OCI-LY1 (cell line): ENCODE measurements around the gene SLC8A1.

ENCODE experiments used
- H2AFZ ChIP-seq: fragments of 200-600 bp; sonication (generic), shearing (Covaris generic); 2 replicates; pipeline ENCODE4 v1.6.0; 2014; ENCODE audit warnings: antibody characterized with exemption, mild to moderate bottlenecking, low read length
- H3F3A ChIP-seq: fragments of 200-600 bp; sonication (generic), shearing (Covaris generic); 2 replicates; pipeline ENCODE4 v1.6.0; 2014; ENCODE audit warnings: mild to moderate bottlenecking, antibody characterized with exemption, low read length, moderate library complexity; ENCODE audit not compliant: insufficient read depth
- H3K27ac ChIP-seq: fragments of 200-600 bp; sonication (generic); 2 replicates; pipeline ENCODE4 v1.5.1; 2014; ENCODE audit warnings: low read length, mixed run types, mild to moderate bottlenecking, low read depth; ENCODE audit not compliant: poor library complexity, severe bottlenecking
- H3K27me3 ChIP-seq: fragments of 200-600 bp; sonication (generic); 2 replicates; pipeline ENCODE4 v1.6.0; 2014; ENCODE audit warnings: antibody characterized with exemption, mild to moderate bottlenecking, low read length, moderate library complexity; ENCODE audit not compliant: insufficient read depth
- H3K36me3 ChIP-seq: fragments of 200-600 bp; sonication (generic); 2 replicates; pipeline ENCODE4 v1.6.1; 2014; ENCODE audit warnings: mild to moderate bottlenecking, antibody characterized with exemption, low read length, moderate library complexity, mixed read lengths; ENCODE audit not compliant: insufficient read depth
- H3K4me1 ChIP-seq: fragments of 200-600 bp; sonication (generic); 2 replicates; pipeline ENCODE4 v1.5.1; 2014; ENCODE audit warnings: mild to moderate bottlenecking, low read length, moderate library complexity; ENCODE audit not compliant: insufficient read depth, severe bottlenecking
- H3K4me2 ChIP-seq: fragments of 200-600 bp; sonication (generic), shearing (Covaris generic); 2 replicates; pipeline ENCODE4 v1.6.1; 2014; ENCODE audit warnings: low read length
- H3K4me3 ChIP-seq: fragments of 200-600 bp; sonication (generic); 2 replicates; pipeline ENCODE4 v1.5.1; 2014; ENCODE audit warnings: low read length, low read depth, mild to moderate bottlenecking, mixed read lengths; ENCODE audit not compliant: poor library complexity, severe bottlenecking
- H3K79me2 ChIP-seq: fragments of 200-600 bp; shearing (Covaris generic); 2 replicates; pipeline ENCODE4 v1.6.1; 2016; ENCODE audit warnings: mixed run types, low read length, mixed read lengths; ENCODE audit not compliant: insufficient read depth
- H3K9ac ChIP-seq: fragments of 200-600 bp; sonication (generic), shearing (Covaris generic); 2 replicates; pipeline ENCODE4 v1.6.1; 2014; ENCODE audit warnings: mild to moderate bottlenecking, low read length, mixed read lengths
- H3K9me2 ChIP-seq: fragments of 200-600 bp; sonication (generic), shearing (Covaris generic); 2 replicates; pipeline ENCODE4 v1.6.1; 2014; ENCODE audit warnings: low read depth, mild to moderate bottlenecking, low read length, mixed read lengths
- H3K9me3 ChIP-seq: fragments of 200-600 bp; shearing (Covaris generic); 2 replicates; pipeline ENCODE4 v1.6.1; 2014; ENCODE audit warnings: low read length, mixed read lengths
- H4K20me1 ChIP-seq: fragments of 200-600 bp; sonication (generic), shearing (Covaris generic); 2 replicates; pipeline ENCODE4 v1.6.0; 2016; ENCODE audit warnings: mild to moderate bottlenecking, low read length; ENCODE audit not compliant: insufficient read depth
- EZH2 ChIP-seq: fragments of 200-600 bp; sonication (generic), shearing (Covaris generic); IDR thresholded peaks from 2 replicates; pipeline ENCODE4 v1.8.0; 2017; ENCODE audit warnings: borderline replicate concordance, mixed run types, mild to moderate bottlenecking, antibody characterized with exemption, low read length, moderate library complexity, mixed read lengths
- TF ChIP-seq, protein P1 (sequence below): fragments of 200-600 bp; sonication (generic), shearing (Covaris generic); IDR thresholded peaks from 2 replicates; pipeline ENCODE4 v1.5.1; 2017; ENCODE audit warnings: mild to moderate bottlenecking, antibody characterized with exemption, low read length, moderate library complexity, mixed read lengths

The SLC8A1 gene

DNA sequence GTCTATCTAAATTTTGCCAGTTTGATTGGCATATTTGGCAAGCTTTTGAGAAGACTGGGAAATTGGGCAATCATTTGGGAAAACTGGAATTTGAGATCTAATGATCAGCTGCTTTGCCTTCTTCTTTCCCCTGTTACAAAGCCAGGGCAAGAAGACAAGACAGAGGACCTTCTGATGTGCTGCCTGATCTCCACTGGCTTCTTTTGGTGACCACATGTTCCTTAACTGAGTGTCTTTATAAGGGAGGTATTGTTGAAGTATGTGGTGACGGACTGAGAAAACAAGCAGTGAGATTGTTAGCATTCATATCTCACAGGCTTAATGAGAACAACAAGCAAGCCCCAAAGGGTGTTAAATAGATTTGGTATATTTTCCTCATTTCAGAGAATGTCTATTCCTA lies 175.8 kb downstream of the SLC8A1 start:
- Histone ChIP-seq H3K4me3 (no peak overlapping the region), H3F3A (no peaks in the 10 kb centered on the region), H2AFZ (no peak overlapping the region), H3K27ac (no peak overlapping the region), H3K36me3 (no peaks in the 10 kb centered on the region), H4K20me1 (no peaks in the 10 kb centered on the region), H3K4me2 (no peak overlapping the region), H3K79me2 (no peaks in the 10 kb centered on the region), H3K9me2 (no peaks in the 10 kb centered on the region), H3K27me3 (no peaks in the 10 kb centered on the region), H3K9ac (no peak overlapping the region), H3K4me1 (no peaks in the 10 kb centered on the region), H3K9me3 (no peaks in the 10 kb centered on the region)
- TF ChIP-seq EZH2: no peak
- TF ChIP-seq, protein P1, sequence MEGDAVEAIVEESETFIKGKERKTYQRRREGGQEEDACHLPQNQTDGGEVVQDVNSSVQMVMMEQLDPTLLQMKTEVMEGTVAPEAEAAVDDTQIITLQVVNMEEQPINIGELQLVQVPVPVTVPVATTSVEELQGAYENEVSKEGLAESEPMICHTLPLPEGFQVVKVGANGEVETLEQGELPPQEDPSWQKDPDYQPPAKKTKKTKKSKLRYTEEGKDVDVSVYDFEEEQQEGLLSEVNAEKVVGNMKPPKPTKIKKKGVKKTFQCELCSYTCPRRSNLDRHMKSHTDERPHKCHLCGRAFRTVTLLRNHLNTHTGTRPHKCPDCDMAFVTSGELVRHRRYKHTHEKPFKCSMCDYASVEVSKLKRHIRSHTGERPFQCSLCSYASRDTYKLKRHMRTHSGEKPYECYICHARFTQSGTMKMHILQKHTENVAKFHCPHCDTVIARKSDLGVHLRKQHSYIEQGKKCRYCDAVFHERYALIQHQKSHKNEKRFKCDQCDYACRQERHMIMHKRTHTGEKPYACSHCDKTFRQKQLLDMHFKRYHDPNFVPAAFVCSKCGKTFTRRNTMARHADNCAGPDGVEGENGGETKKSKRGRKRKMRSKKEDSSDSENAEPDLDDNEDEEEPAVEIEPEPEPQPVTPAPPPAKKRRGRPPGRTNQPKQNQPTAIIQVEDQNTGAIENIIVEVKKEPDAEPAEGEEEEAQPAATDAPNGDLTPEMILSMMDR: no peak

DNA sequence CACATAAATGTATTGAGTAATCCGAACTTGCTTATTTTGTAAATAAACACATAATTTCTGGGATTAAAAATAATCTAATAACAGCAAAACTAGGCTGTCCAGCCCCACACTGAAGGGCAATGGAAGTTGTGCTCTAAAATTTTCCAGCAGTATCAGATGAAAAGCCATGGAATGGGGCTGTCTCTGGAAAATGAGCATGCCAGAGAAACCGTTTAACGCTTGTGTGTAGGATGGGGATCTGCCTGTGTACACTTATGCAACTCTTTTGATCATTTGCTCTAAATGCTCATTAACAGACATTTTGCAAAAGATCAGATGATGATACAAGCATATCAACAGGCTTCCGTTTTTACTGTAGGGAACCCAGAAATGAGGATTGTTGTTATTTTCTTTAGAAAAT lies 177.6 kb downstream of the SLC8A1 start:
- Histone ChIP-seq H3F3A (no peaks in the 10 kb centered on the region), H3K4me3 (no peak overlapping the region), H2AFZ (no peak overlapping the region), H3K9ac (no peak overlapping the region), H3K36me3 (no peaks in the 10 kb centered on the region), H3K4me1 (no peaks in the 10 kb centered on the region), H3K79me2 (no peaks in the 10 kb centered on the region), H3K27me3 (no peaks in the 10 kb centered on the region), H3K9me3 (no peaks in the 10 kb centered on the region), H3K27ac (no peak overlapping the region), H3K4me2 (no peak overlapping the region), H3K9me2 (no peaks in the 10 kb centered on the region), H4K20me1 (no peaks in the 10 kb centered on the region)
- TF ChIP-seq, protein P1: no peak
- TF ChIP-seq EZH2: no peak

DNA sequence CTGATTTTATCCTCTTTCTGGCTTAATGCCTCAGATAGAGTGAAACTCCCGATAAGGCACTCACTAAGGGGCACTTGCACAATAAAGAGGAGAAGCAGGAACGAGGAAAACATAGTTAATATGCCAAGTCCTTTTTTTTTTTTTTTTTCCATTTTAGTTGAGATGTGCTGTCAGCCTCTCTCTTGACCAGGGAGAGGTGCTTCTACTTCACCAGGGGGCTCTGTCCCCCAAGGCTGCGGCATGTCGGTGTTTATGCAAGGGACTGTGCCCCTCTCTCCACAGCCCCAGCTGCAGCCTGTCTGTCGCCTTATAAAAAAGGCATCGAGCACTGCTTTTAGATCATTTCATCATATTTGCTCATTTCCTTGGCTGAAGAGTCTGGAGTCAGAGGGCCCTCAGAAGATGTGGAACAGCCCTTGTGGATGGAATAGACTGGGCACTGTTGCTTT lies 178.1 kb downstream of the SLC8A1 start:
- no peaks in the 10 kb centered on the region for H3K4me1 ChIP-seq
- no peaks in the 10 kb centered on the region for H3K9me3 ChIP-seq
- H2AFZ ChIP-seq: no peak overlapping the region
- H3F3A ChIP-seq: no peaks in the 10 kb centered on the region
- H3K79me2 ChIP-seq: no peaks in the 10 kb centered on the region
- no peak overlapping the region for H3K4me2 ChIP-seq
- no peak overlapping the region for H3K9ac ChIP-seq
- H3K4me3 ChIP-seq: no peak overlapping the region
- H3K27ac ChIP-seq: no peak overlapping the region
- H3K36me3 ChIP-seq: no peaks in the 10 kb centered on the region
- H3K9me2 ChIP-seq: no peaks in the 10 kb centered on the region
- H4K20me1 ChIP-seq: no peaks in the 10 kb centered on the region
- no peaks in the 10 kb centered on the region for H3K27me3 ChIP-seq
- TF ChIP-seq, protein P1: no peak
- no peak for TF ChIP-seq EZH2
